ENCODE measurements around the gene UMODL1. TPM values are rescaled to one million over a fixed set of nuclear protein-coding genes. Genes with fewer than 3 reads are reported as not detected.

UMODL1 gene
- total and polyA plus RNA-seq, 2 experiments from 2014 or later, result not detected

DNA sequence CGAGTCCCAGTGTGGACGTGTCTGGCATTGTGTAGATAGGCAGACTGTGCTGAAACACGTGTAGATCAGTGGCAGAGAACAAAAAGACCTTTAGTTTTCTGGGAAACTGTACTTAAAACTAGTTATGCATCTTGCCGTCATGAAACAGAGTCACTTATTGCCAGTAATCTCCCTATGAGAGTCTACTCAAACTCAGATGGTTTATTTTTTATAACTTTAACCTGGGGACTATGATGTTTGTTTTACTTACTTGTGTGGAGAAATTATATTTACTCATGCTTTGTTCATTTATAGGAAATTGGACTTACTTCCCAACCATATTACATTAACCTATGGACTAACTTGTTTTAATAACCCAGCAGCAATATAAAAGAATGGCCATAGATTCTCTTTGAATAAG, 93.7 kb downstream of the UMODL1 start:
- H3K36me3 ChIP-seq, result no peaks in the 10 kb centered on the region
- no peak overlapping the region for H3K27ac ChIP-seq
- H3K4me1 ChIP-seq (ENCODE audit: low read depth), result no peaks in the 10 kb centered on the region

DNA sequence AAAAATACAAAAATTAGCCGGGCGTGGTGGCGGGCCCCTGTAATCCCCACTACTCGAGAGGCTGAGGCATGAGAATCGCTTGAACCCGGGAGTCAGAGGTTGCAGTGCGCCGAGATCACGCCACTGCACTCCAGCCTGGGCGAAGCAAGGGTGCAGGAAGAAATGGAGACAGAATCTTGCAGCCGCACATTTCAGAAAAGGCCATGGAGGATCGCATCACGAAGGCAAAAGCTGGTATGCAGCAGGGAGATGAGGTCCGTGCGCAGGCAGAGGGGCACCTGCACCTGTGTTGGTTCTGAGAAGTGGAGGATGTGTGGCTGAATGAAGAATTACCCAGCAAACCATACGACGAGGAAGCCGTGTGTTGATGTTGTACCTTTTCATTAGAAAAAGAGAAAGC, 94.8 kb downstream of the UMODL1 start:
- DNase-seq (ENCODE audit: low read depth in 1 of 2, low spot score in 1 of 2), result no peak
- TF ChIP-seq, protein P1, sequence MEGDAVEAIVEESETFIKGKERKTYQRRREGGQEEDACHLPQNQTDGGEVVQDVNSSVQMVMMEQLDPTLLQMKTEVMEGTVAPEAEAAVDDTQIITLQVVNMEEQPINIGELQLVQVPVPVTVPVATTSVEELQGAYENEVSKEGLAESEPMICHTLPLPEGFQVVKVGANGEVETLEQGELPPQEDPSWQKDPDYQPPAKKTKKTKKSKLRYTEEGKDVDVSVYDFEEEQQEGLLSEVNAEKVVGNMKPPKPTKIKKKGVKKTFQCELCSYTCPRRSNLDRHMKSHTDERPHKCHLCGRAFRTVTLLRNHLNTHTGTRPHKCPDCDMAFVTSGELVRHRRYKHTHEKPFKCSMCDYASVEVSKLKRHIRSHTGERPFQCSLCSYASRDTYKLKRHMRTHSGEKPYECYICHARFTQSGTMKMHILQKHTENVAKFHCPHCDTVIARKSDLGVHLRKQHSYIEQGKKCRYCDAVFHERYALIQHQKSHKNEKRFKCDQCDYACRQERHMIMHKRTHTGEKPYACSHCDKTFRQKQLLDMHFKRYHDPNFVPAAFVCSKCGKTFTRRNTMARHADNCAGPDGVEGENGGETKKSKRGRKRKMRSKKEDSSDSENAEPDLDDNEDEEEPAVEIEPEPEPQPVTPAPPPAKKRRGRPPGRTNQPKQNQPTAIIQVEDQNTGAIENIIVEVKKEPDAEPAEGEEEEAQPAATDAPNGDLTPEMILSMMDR (IDR thresholded peaks at IDR 0.05; ENCODE audit: low read depth, low read length), result no peak

More for the DNA sequence above, 93.7 kb downstream of the UMODL1 start:
- Histone ChIP-seq H3K4me3 (no peak overlapping the region), H3K9me3 (ENCODE audit: low read depth) (no peaks in the 10 kb centered on the region), H3K27me3 (no peaks in the 10 kb centered on the region)
- TF ChIP-seq, protein P1 (IDR thresholded peaks at IDR 0.05; ENCODE audit: low read depth, low read length), result no peak
- no peak for DNase-seq (ENCODE audit: low read depth in 1 of 2, low spot score in 1 of 2)

DNA sequence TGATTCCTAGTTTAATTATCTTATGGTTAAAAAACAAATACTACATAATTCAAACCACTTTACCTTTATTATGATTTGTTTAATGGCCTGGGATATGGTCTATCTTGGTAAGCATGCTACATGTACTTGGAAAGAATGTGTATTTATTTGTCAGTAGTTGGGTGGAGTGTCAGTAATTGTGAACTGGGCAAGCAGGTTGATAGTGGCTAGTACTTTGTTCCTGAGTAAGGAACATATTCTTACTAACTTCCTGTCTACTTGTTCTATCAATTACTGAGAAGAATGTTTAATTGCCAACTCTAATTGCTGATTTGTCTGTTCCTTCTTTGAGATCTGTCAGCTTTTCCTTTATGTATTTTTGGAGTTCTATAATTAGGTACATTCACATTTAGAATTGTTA, 98.6 kb downstream of the UMODL1 start:
- no peak for DNase-seq (ENCODE audit: low read depth in 1 of 2, low spot score in 1 of 2)
- Histone ChIP-seq H3K4me3 (no peak overlapping the region), H3K27ac (no peak overlapping the region), H3K27me3 (no peaks in the 10 kb centered on the region), H3K4me1 (ENCODE audit: low read depth) (no peaks in the 10 kb centered on the region), H3K36me3 (no peaks in the 10 kb centered on the region), H3K9me3 (ENCODE audit: low read depth) (no peaks in the 10 kb centered on the region)
- TF ChIP-seq, protein P1 (IDR thresholded peaks at IDR 0.05; ENCODE audit: low read depth, low read length), result no peak

More for the DNA sequence above, 94.8 kb downstream of the UMODL1 start:
- no peaks in the 10 kb centered on the region for H3K36me3 ChIP-seq
- no peaks in the 10 kb centered on the region for H3K27me3 ChIP-seq
- H3K9me3 ChIP-seq (ENCODE audit: low read depth), result no peaks in the 10 kb centered on the region
- H3K27ac ChIP-seq, result no peak overlapping the region
- no peaks in the 10 kb centered on the region for H3K4me1 ChIP-seq (ENCODE audit: low read depth)
- no peak overlapping the region for H3K4me3 ChIP-seq

DNA sequence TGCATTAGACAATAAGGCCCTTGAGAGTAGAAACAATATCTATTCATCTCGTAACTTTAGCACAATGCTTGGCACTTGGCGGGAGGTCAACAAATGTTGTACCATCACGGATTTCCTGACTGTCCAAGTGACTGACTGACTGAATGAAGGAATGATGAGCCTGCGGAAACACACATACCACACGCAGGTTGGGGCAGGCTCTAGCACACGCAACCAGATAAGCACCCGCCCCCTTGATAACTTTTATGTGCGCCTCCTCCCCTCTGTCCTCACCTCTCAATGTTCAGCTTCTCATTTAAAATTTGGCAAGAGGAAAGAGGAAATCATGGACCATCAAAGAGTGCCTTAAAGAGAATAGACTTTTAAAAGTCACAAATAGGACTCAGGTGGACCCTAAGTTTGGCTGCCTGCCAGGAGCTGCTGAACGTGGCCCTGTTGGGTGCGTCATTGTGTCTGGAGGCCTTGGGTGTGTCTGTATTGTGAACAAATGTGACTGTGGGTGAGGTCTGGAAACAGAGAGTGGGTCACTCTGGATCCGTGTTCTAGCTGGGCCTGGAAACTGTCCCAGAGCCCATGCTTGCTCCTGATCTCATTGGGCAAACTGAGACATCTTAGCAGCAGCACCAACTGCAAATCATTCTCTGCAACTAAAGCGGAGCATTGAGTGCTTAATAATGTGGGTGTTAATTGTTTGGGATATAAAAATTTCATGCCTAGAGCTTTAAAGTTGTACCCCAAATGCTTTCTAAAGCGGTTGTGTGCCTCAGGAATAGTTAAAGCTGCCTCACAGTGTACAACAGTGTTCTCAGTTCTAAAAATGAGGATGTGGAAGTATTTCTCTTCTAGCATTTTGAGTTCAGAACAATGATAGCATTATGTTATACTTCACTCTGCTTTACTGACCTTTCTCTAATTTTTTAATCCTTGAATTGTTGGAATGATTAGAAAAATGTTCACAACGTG, 100.3 kb downstream of the UMODL1 start:
- H3K27ac ChIP-seq, result no peak overlapping the region
- TF ChIP-seq, protein P1 (IDR thresholded peaks at IDR 0.05; ENCODE audit: low read depth, low read length), result no peak
- no peaks in the 10 kb centered on the region for H3K4me1 ChIP-seq (ENCODE audit: low read depth)
- no peaks in the 10 kb centered on the region for H3K36me3 ChIP-seq
- no peaks in the 10 kb centered on the region for H3K9me3 ChIP-seq (ENCODE audit: low read depth)
- no peak overlapping the region for H3K4me3 ChIP-seq
- DNase-seq (ENCODE audit: low read depth in 1 of 2, low spot score in 1 of 2), result no peak
- no peaks in the 10 kb centered on the region for H3K27me3 ChIP-seq

DNA sequence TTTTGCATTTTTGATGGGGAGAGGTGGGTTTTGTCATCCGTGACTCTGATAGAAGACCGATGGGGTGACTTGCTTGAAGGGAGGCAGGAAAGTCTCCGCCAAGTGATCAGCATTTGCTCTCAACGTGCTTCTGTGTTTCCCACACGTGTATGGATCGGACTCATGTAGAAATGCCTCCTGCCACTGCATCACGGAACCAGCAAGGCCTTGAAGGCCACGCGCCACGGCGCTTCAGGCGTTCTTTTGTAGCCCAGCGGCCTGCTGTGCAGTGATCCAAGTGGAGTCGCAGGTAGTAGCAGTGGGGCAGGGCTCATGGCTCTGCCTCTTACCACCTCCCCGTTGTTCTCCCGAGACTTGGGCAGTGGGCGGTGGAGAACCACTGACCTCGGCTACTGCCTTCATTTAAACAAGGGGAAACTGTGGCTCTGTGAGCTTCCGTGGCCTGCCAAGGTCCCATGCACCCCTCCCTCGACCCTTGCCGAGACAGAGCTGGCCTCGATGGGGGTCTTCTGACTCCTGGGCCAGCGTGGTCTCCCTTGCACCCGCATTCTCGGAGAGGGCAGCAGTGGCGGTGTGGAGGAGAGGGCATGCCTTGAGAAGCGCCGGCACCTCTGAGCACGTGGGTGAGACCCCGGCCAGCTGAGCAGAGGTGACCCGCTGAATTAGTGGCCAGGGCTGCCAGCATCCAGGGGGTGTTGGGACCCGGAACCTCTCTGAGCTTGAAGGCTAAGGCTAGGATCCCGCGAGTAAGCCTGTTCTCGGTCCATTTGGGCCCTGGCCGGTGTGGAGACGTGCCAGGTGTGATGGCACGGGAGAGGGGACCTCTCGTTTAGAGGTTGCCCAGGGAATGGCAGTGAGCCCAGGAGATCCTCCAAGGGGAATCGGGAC, 101.7 kb downstream of the UMODL1 start:
- no peak for DNase-seq (ENCODE audit: low read depth in 1 of 2, low spot score in 1 of 2)
- TF ChIP-seq, protein P1 (IDR thresholded peaks at IDR 0.05; ENCODE audit: low read depth, low read length), result no peak
- peaks cover 4% of the 10 kb centered on the region for H3K27me3 ChIP-seq
- H3K36me3 ChIP-seq, result no peaks in the 10 kb centered on the region
- no peak overlapping the region for H3K4me3 ChIP-seq
- no peaks in the 10 kb centered on the region for H3K9me3 ChIP-seq (ENCODE audit: low read depth)
- H3K27ac ChIP-seq, result no peak overlapping the region
- no peaks in the 10 kb centered on the region for H3K4me1 ChIP-seq (ENCODE audit: low read depth)

Data from cardiac muscle cell (in vitro differentiated cells and primary cell).